ENCODE data around the gene HTRA3.

The HTRA3 gene

GRCh38 chr4:8268901-8269534, 536 bp upstream of the HTRA3 start:
- Histone ChIP-seq H3K27me3 (replicated peaks) (peaks cover 6% of the 10 kb centered on the region), H3K27ac (no peak overlapping the region), H3K4me3 (ENCODE audit: low read depth, low read length) (no peak overlapping the region), H3K36me3 (replicated peaks) (no peaks in the 10 kb centered on the region)
- no peak for TF ChIP-seq CTCF (IDR thresholded peaks at IDR 0.05; ENCODE audit: low read depth, low read length, missing control alignments)
- DNase-seq, result no peak
- in situ Hi-C loops (cut with HindIII; ENCODE audit: low pct_ligation_motif_present, low sequenced_read_pairs), result loop anchor here (25.0 kb wide), 1 partner anchor 143 kb away; no protein-coding TSS in a partner anchor

- no peak for DNase-seq
- Histone ChIP-seq H3K4me3 (ENCODE audit: low read depth, low read length) (no peak overlapping the region), H3K27me3 (replicated peaks) (peaks cover 6% of the 10 kb centered on the region), H3K36me3 (replicated peaks) (no peaks in the 10 kb centered on the region), H3K27ac (no peak overlapping the region)
- no peak for TF ChIP-seq CTCF (IDR thresholded peaks at IDR 0.05; ENCODE audit: low read depth, low read length, missing control alignments)
- in situ Hi-C loops (cut with HindIII; ENCODE audit: low pct_ligation_motif_present, low sequenced_read_pairs), result loop anchor here (25.0 kb wide), 1 partner anchor 142 kb away; no protein-coding TSS in a partner anchor
These were observed 841 bp downstream of the HTRA3 start for GRCh38 chr4:8270418-8270771.

- Histone ChIP-seq H3K27me3 (replicated peaks) (peaks cover 6% of the 10 kb centered on the region), H3K36me3 (replicated peaks) (no peaks in the 10 kb centered on the region), H3K4me3 (ENCODE audit: low read depth, low read length) (no peak overlapping the region), H3K27ac (no peak overlapping the region)
- no peak for TF ChIP-seq CTCF (IDR thresholded peaks at IDR 0.05; ENCODE audit: low read depth, low read length, missing control alignments)
- in situ Hi-C loops (cut with HindIII; ENCODE audit: low pct_ligation_motif_present, low sequenced_read_pairs), result loop anchor here (25.0 kb wide), 1 partner anchor 141 kb away; no protein-coding TSS in a partner anchor
- DNase-seq, result no peak
These were observed 1.6 kb downstream of the HTRA3 start for GRCh38 chr4:8270912-8271815.

GRCh38 chr4:8271821-8272220, 2.3 kb downstream of the HTRA3 start:
- no peak overlapping the region for H3K4me3 ChIP-seq (ENCODE audit: low read depth, low read length)
- in situ Hi-C loops (cut with HindIII; ENCODE audit: low pct_ligation_motif_present, low sequenced_read_pairs), result loop anchor here (25.0 kb wide), 1 partner anchor 140 kb away; no protein-coding TSS in a partner anchor
- DNase-seq, result no peak
- no peak for TF ChIP-seq CTCF (IDR thresholded peaks at IDR 0.05; ENCODE audit: low read depth, low read length, missing control alignments)
- peaks cover 6% of the 10 kb centered on the region for H3K27me3 ChIP-seq (replicated peaks)
- H3K36me3 ChIP-seq (replicated peaks), result no peaks in the 10 kb centered on the region
- H3K27ac ChIP-seq, result no peak overlapping the region

- Histone ChIP-seq H3K4me3 (ENCODE audit: low read depth, low read length) (no peak overlapping the region), H3K27me3 (replicated peaks) (peaks cover 6% of the 10 kb centered on the region), H3K27ac (no peak overlapping the region), H3K36me3 (replicated peaks) (no peaks in the 10 kb centered on the region)
- in situ Hi-C loops (cut with HindIII; ENCODE audit: low pct_ligation_motif_present, low sequenced_read_pairs), result loop anchor here (25.0 kb wide), 1 partner anchor 140 kb away; no protein-coding TSS in a partner anchor
- no peak for DNase-seq
- TF ChIP-seq CTCF (IDR thresholded peaks at IDR 0.05; ENCODE audit: low read depth, low read length, missing control alignments), result no peak
These were observed 3.2 kb downstream of the HTRA3 start for GRCh38 chr4:8272472-8273428.
